WERI-Rb-1 (cell line): ENCODE data around the gene DEPDC5.
A peak's percentile ranks its signal among the peaks of the same experiment; 100 is the strongest.

Experiments used
- DNase-seq: peaks from one replicate; pipeline ENCODE4 v3.0.0-alpha.2; 2020
- H3K27ac ChIP-seq: fragments of 250-450 bp; sonication (Bioruptor Pico); 2 replicates; pipeline ENCODE4 v1.5.1; 2020; ENCODE audit warnings: mild to moderate bottlenecking, moderate library complexity
- H3K27me3 ChIP-seq: fragments of 250-450 bp; sonication (Bioruptor Pico); 2 replicates; pipeline ENCODE4 v1.5.1; 2021; ENCODE audit warnings: mild to moderate bottlenecking, low read depth, moderate library complexity; ENCODE audit not compliant: insufficient read depth, severe bottlenecking
- H3K36me3 ChIP-seq: fragments of 250-450 bp; sonication (Bioruptor Pico); 2 replicates; pipeline ENCODE4 v1.5.1; 2020; ENCODE audit warnings: mild to moderate bottlenecking, moderate library complexity
- H3K4me3 ChIP-seq: 2 replicates; pipeline ENCODE4 v1.5.1; 2011; ENCODE audit warnings: low read depth, mild to moderate bottlenecking, control low read depth, low read length
- H3K9me3 ChIP-seq: fragments of 250-450 bp; sonication (Bioruptor Pico); 2 replicates; pipeline ENCODE4 v1.5.1; 2021; ENCODE audit warnings: mild to moderate bottlenecking, moderate library complexity; ENCODE audit not compliant: severe bottlenecking
- TF ChIP-seq, protein P1 (sequence below): IDR thresholded peaks from 2 replicates; pipeline ENCODE4 v1.5.1; 2011; ENCODE audit warnings: low read depth, mild to moderate bottlenecking, control low read depth, inconsistent platforms, low read length

The DEPDC5 gene

GRCh38 chr22:31836010-31836409, 82.2 kb downstream of the DEPDC5 start:
- H3K27ac ChIP-seq: no peak overlapping the region
- H3K36me3 ChIP-seq: peaks cover 31% of the 10 kb centered on the region
- DNase-seq: no peak
- no peaks in the 10 kb centered on the region for H3K9me3 ChIP-seq
- TF ChIP-seq, protein P1, sequence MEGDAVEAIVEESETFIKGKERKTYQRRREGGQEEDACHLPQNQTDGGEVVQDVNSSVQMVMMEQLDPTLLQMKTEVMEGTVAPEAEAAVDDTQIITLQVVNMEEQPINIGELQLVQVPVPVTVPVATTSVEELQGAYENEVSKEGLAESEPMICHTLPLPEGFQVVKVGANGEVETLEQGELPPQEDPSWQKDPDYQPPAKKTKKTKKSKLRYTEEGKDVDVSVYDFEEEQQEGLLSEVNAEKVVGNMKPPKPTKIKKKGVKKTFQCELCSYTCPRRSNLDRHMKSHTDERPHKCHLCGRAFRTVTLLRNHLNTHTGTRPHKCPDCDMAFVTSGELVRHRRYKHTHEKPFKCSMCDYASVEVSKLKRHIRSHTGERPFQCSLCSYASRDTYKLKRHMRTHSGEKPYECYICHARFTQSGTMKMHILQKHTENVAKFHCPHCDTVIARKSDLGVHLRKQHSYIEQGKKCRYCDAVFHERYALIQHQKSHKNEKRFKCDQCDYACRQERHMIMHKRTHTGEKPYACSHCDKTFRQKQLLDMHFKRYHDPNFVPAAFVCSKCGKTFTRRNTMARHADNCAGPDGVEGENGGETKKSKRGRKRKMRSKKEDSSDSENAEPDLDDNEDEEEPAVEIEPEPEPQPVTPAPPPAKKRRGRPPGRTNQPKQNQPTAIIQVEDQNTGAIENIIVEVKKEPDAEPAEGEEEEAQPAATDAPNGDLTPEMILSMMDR: 0 out of 2 replicates have a peak, but pooled peaks have one; percentile 27
- H3K27me3 ChIP-seq: no peaks in the 10 kb centered on the region
- H3K4me3 ChIP-seq: no peak overlapping the region

DNA sequence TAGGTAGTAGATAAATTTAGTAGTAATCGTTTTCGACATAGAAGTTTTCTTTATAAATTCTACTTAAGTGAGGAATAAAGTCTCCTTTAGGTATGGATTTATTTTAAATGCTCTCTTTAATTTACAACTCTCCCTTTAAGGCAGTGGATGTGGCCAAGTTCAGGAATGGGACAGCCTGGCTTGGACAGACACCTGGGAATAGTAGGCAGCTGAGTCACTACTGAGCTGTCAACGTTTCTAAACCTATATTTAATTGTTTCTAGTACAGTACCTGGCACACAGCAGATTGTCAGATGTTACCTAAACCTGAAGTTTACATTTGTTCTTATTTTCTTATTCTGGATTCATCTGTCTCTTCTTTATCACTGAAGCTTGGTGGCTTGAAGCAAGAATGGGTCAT, 85.1 kb downstream of the DEPDC5 start:
- Histone ChIP-seq H3K4me3 (no peak overlapping the region), H3K27ac (no peak overlapping the region), H3K27me3 (no peaks in the 10 kb centered on the region), H3K9me3 (no peaks in the 10 kb centered on the region), H3K36me3 (peaks cover 39% of the 10 kb centered on the region)
- TF ChIP-seq, protein P1: no peak
- no peak for DNase-seq

- TF ChIP-seq, protein P1: no peak
- Histone ChIP-seq H3K27ac (no peak overlapping the region), H3K27me3 (no peaks in the 10 kb centered on the region), H3K36me3 (peaks cover 39% of the 10 kb centered on the region), H3K4me3 (no peak overlapping the region), H3K9me3 (no peaks in the 10 kb centered on the region)
- no peak for DNase-seq
Measured at GRCh38 chr22:31839986-31840385, 86.2 kb downstream of the DEPDC5 start.

- Histone ChIP-seq H3K27me3 (no peaks in the 10 kb centered on the region), H3K9me3 (no peaks in the 10 kb centered on the region), H3K27ac (no peak overlapping the region), H3K4me3 (no peak overlapping the region), H3K36me3 (peaks cover 44% of the 10 kb centered on the region)
- DNase-seq: no peak
- TF ChIP-seq, protein P1: no peak
Measured at GRCh38 chr22:31840585-31840984, 86.8 kb downstream of the DEPDC5 start.

GRCh38 chr22:31841078-31841827, 87.4 kb downstream of the DEPDC5 start:
- H3K36me3 ChIP-seq: peaks cover 49% of the 10 kb centered on the region

More at GRCh38 chr22:31841078-31841827, 87.4 kb downstream of the DEPDC5 start:
- H3K27ac ChIP-seq: no peak overlapping the region
- no peak overlapping the region for H3K4me3 ChIP-seq
- TF ChIP-seq, protein P1: no peak
- DNase-seq: no peak
- no peaks in the 10 kb centered on the region for H3K9me3 ChIP-seq
- H3K27me3 ChIP-seq: no peaks in the 10 kb centered on the region
